Upper lobe of left lung (tissue), 6 donors: ENCODE results near the gene CUEDC2. TPM values are rescaled to one million over a fixed set of nuclear protein-coding genes. Genes with fewer than 3 reads are reported as not detected.
A peak's percentile ranks its signal among the peaks of the same experiment; 100 is the strongest.

Experiments used
- ATAC-seq, 2 donors: fragments of 200-7000 bp; cut with Tn5 transposase; one replicate each; pipeline ENCODE4 v1.9.1; 2022; ENCODE audit warnings: mild to moderate bottlenecking in 2 of 2, moderate library complexity in 2 of 2; ENCODE audit not compliant: low FRiP score in 2 of 2
- DNase-seq, 2 donors: peaks; one replicate each; pipeline ENCODE4 v3.0.0-alpha.2; 2019 to 2020
- H3K27ac ChIP-seq, 4 donors: fragments of 200-600 bp; sonication (generic); one replicate each; pipeline ENCODE4 v1.5.1; 2016 to 2019
- H3K27me3 ChIP-seq, 4 donors: fragments of 200-600 bp; sonication (generic); one replicate each; pipeline ENCODE4 v1.5.1; 2017 to 2019
- H3K36me3 ChIP-seq, 4 donors: fragments of 200-600 bp; sonication (generic); one replicate each; pipeline ENCODE4 v1.5.1; 2016 to 2019
- H3K4me1 ChIP-seq, 4 donors: fragments of 200-600 bp; sonication (generic); one replicate each; pipeline ENCODE4 v1.5.1; 2018 to 2019
- H3K4me3 ChIP-seq, 4 donors: fragments of 200-600 bp; sonication (generic); one replicate each; pipeline ENCODE4 v1.5.1; 2017 to 2019; ENCODE audit warnings: mild to moderate bottlenecking in 2 of 4, moderate library complexity in 1 of 4
- H3K9me3 ChIP-seq, 4 donors: fragments of 200-600 bp; sonication (generic); one replicate each; pipeline ENCODE4 v1.5.1; 2018 to 2019
- CTCF ChIP-seq, 6 experiments: fragments of 450-650 bp in 4 of 6; fragments of 200-600 bp in 2 of 6; sonication (generic) in 2 of 6; IDR thresholded peaks; one replicate each; pipeline ENCODE4 v1.5.1; 2016 to 2019; ENCODE audit warnings: antibody characterized with exemption in 6 of 6
- EP300 ChIP-seq, 4 donors: sonication (generic); formaldehyde crosslinking; IDR thresholded peaks; one replicate each; pipeline ENCODE4 v1.5.1; 2017; ENCODE audit warnings: antibody characterized with exemption in 4 of 4, control low read depth in 2 of 4
- POLR2A ChIP-seq, 4 donors: fragments of 450-650 bp; IDR thresholded peaks; one replicate each; pipeline ENCODE4 v1.5.1; 2016 to 2017; ENCODE audit warnings: antibody characterized with exemption in 4 of 4, mild to moderate bottlenecking in 2 of 4
- POLR2AphosphoS5 ChIP-seq, 2 donors: sonication (generic); formaldehyde crosslinking; IDR thresholded peaks; one replicate each; pipeline ENCODE4 v1.5.1; 2017; ENCODE audit warnings: antibody characterized with exemption in 2 of 2
- WGBS, 2 donors: methylation state at CpG; one replicate each; pipeline ENCODE4 v1.1.5; 2017 to 2018; 5-methylcytosine and 5-hydroxymethylcytosine counted together
- total RNA-seq, 6 donors: library from RNA; depleted of rRNA in 4 of 6; stranded (reverse); fragments of >200 nt in 4 of 6; gene quantifications; one replicate each; pipeline versions ENCODE4 v1.1.0 to v1.2.1, GENCODE V29; 2016 to 2021
- donor health status: DM: no; HTN: no; CAD: no; lungs with moderate emphysema.
- donor health status: DM: no; HTN: yes; CAD: no; lungs with severe emphysema.

The CUEDC2 gene
- total RNA-seq, 6 donors from 2014 or later: 33.1 to 67.1 (median 46.5) TPM

GRCh38 chr10:102453502-102453901, 21.1 kb upstream of the CUEDC2 start:
- DNase-seq (peak in 1 of 2 donors; percentile 78), ATAC-seq (no peak)
- no peaks in the 10 kb centered on the region for H3K9me3 ChIP-seq
- H3K27ac ChIP-seq: peak overlapping the region; percentile 65 to 95 (median 89)
- TF ChIP-seq CTCF (IDR thresholded peaks at IDR 0.05): no peak
- peak in 1 of 2 donors; percentile 14 for TF ChIP-seq POLR2AphosphoS5 (IDR thresholded peaks at IDR 0.05)
- TF ChIP-seq EP300 (IDR thresholded peaks at IDR 0.05): no peak
- no peak for TF ChIP-seq POLR2A (IDR thresholded peaks at IDR 0.05)
- no peaks in the 10 kb centered on the region for H3K36me3 ChIP-seq
- no peaks in the 10 kb centered on the region for H3K27me3 ChIP-seq
- peaks cover 21 to 73% (median 49%) of the 10 kb centered on the region in 4 donors for H3K4me1 ChIP-seq
- no peak overlapping the region for H3K4me3 ChIP-seq
- 73 to 75% methylated on average over 5 of the region's 5 CpGs for WGBS, 2 donors

GRCh38 chr10:102452672-102453340, 20.4 kb upstream of the CUEDC2 start:
- 41 to 49% methylated on average over 3 of the region's 3 CpGs for WGBS, 2 donors

GRCh38 chr10:102451105-102451969, 19.0 kb upstream of the CUEDC2 start, which contains the start of gene C10orf95:
TSS of gene C10orf95 (minus strand) at chr10:102451543. CDS start at chr10:102451093, 450 bp downstream.
- peak in 1 of 2 donors; percentile 66 for DNase-seq
- Histone ChIP-seq H3K27me3 (no peaks in the 10 kb centered on the region), H3K9me3 (no peaks in the 10 kb centered on the region), H3K4me1 (peaks cover 21 to 66% (median 42%) of the 10 kb centered on the region in 4 donors), H3K4me3 (peak within 1 kb of the TSS; percentile 84 to 97 (median 94)), H3K36me3 (no peaks in the 10 kb centered on the region), H3K27ac (peak within 1 kb of the TSS; percentile 87 to 95 (median 90))
- ATAC-seq: peak in 1 of 2 donors; percentile 8
- 22 to 35% methylated on average over 13 to 23 of the region's 28 CpGs for WGBS, 2 donors
- TF ChIP-seq POLR2A (IDR thresholded peaks at IDR 0.05) (peak in 1 of 4 donors; percentile 23), POLR2AphosphoS5 (IDR thresholded peaks at IDR 0.05) (no peak)

More at GRCh38 chr10:102452672-102453340, 20.4 kb upstream of the CUEDC2 start:
- no peaks in the 10 kb centered on the region for H3K9me3 ChIP-seq
- H3K4me3 ChIP-seq: no peak overlapping the region
- no peaks in the 10 kb centered on the region for H3K27me3 ChIP-seq
- H3K4me1 ChIP-seq: peaks cover 21 to 73% (median 49%) of the 10 kb centered on the region in 4 donors
- peak overlapping the region; percentile 65 to 95 (median 89) for H3K27ac ChIP-seq
- ATAC-seq: peak; percentile 3 to 61
- H3K36me3 ChIP-seq: no peaks in the 10 kb centered on the region
- DNase-seq: peak in 1 of 2 donors; percentile 76
- peak in 1 of 4 donors; percentile 32 for TF ChIP-seq EP300 (IDR thresholded peaks at IDR 0.05)
- no peak for TF ChIP-seq CTCF (IDR thresholded peaks at IDR 0.05)
- peak; percentile 33 for TF ChIP-seq POLR2AphosphoS5 (IDR thresholded peaks at IDR 0.05)
- peak in 1 of 4 donors; percentile 47 for TF ChIP-seq POLR2A (IDR thresholded peaks at IDR 0.05)

GRCh38 chr10:102450374-102451104, 18.2 kb upstream of the CUEDC2 start:
- no peaks in the 10 kb centered on the region for H3K36me3 ChIP-seq
- peak overlapping the region; percentile 87 to 95 (median 90) for H3K27ac ChIP-seq
- TF ChIP-seq CTCF (IDR thresholded peaks at IDR 0.05): peak in 3 of 6 experiments; percentile 16 to 49 (median 27)
- TF ChIP-seq POLR2AphosphoS5 (IDR thresholded peaks at IDR 0.05): peak; percentile 46 to 48
- no peak for TF ChIP-seq EP300 (IDR thresholded peaks at IDR 0.05)
- peak in 3 of 4 donors; percentile 58 to 94 (median 64) for TF ChIP-seq POLR2A (IDR thresholded peaks at IDR 0.05)
- H3K9me3 ChIP-seq: no peaks in the 10 kb centered on the region
- no peaks in the 10 kb centered on the region for H3K27me3 ChIP-seq
- DNase-seq: peak; percentile 92 to 98
- peak overlapping the region; percentile 84 to 97 (median 94) for H3K4me3 ChIP-seq
- WGBS, 2 donors: 0% methylated on average over 2 to 22 of the region's 104 CpGs
- peak; percentile 89 to 93 for ATAC-seq
- H3K4me1 ChIP-seq: peaks cover 18 to 58% (median 39%) of the 10 kb centered on the region in 4 donors
